HG02610 (cell line): Measurements from ENCODE around the gene ACOX3.
"Not testable (repeated sequence)": the region's sequence is repeated elsewhere in the genome, so short reads cannot be mapped to it uniquely, and the experiment has no call there.

Experiments
- ATAC-seq: cut with Tn5 transposase; IDR thresholded peaks from one replicate; pipeline ENCODE4 v1.9.1; 2021; ENCODE audit warnings: mild to moderate bottlenecking, moderate library complexity; ENCODE audit not compliant: unreplicated experiment

ACOX3 gene

DNA sequence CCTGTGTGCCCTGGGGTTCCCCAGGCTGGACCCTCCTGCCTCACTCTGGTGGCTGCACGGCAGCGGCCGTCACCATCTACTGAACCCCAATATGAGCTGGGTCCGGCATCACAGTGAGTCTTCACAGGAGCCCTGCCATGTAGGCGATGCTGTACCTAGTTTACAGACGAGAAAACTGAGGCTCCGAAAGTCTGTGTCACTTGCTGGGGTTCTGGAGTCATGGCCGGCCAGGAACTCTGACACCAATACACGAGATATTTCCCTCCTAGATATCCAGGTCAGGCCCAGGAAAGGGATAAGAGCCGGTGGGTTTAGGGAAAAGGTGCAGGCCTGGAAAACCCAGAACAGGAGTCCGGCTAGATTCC is 96.6 kb downstream of the ACOX3 start:
- ATAC-seq, result no peak

DNA sequence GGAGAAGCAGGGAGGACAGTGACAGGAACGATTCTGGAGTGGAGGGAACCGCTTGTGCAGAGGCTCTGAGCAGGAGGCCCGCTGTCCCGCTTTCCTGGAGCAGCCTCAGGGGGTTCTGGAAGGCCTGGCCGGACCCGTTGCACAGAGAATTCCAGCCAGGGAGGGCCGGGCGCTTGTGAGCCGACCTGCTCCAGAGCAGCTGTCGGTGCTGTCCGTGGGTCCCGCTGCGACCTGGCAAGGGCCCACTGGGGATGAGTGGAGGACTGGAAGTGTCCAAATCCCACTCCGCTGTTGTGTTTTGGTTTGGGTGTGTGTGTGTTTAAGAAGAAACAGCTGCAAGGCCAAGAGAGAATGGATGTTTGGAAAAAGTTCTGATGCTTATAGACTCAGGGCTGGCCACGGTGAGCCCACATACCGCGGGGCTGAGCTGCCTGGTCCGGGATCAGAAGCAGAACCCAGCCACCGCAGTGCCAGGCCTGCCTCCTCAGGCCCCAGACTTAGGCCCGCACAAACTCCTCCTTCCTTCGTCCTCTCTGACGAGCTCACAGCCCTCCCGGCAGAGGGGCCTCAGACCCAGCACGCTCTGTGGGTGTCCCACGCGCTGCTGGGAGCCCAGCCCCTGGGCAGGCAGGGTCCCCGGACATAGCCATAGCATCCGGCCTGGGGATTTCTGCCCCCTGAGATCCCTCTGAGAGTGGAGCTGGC is 97.1 kb downstream of the ACOX3 start:
- no peak for ATAC-seq

GRCh38 chr4:8342651-8343261 is 97.8 kb downstream of the ACOX3 start:
- no peak for ATAC-seq

GRCh38 chr4:8341691-8342090 is 98.8 kb downstream of the ACOX3 start:
- ATAC-seq, result no peak

DNA sequence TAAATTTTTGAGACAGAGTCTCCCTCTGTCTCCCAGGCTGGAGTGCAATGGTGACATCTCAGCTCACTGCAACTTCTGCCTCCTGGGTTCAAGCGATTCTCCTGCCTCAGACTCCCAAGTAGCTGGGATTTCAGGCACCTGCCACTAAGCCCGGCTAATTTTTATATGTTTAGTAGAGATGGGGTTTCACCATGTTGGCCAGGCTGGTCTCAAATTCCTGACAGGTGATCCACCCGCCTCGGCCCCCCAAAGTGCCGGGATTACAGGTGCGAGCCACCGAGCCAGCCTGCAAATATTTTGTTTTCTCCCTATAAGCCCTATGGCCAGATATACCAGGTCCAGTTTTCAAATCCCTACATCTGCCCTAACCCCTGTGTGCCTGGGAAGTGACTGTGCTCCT is 99.2 kb downstream of the ACOX3 start:
- not testable (repeated sequence) for ATAC-seq

DNA sequence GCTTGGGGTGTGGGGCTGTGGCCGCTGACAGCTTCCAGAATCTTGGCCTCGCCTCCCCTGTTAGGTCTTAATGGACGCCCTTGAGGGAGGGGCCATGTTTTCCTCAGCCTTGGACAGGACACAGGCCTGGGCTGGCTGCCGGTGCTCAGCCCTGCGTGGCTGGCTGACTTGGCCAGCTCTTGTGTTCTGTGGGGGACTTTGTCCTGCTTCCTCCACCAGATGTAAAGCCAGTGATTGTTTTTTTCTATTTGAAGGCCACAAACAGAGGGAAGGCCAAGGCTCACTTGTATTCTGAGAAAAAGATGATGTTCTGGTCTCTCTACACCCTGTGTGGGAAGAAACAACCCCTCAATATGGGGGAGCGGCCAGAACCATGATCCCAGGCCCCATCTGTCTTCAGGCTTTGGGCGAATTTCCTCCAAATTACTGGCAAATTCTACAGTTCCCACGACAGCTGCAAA is 99.7 kb downstream of the ACOX3 start:
- no peak for ATAC-seq

- ATAC-seq, result no peak
These were observed 102.1 kb downstream of the ACOX3 start for GRCh38 chr4:8338351-8338961.

DNA sequence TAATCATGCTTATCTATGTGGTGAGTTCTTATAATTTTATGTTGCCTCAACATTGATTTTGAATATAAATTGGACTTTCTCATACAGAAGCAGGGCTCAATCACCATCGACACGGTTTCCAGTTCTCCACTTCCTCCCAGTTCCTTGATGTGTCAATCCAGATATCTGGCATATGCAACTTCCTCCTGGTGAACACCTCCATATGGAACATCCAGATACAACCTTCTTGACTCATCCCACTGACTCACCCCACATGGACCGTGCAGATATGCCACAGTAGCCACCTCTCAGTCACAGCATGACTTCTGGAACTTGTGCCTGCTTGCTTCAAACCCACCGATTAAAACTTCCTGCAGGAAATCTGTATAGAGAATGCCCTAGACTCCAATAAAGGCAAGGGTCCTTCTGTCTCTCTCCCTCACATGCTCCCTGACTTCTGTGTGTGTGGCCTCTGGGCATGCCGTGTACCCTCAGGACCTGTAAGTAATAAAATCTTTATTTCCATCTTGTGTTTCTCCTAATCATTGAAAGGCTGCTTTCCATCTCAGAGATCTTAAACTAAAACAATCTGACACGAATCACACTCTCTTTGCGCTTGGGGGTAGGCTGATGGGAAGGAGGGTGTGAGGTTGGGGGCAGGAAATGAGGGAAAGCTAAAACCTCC is 104.0 kb downstream of the ACOX3 start:
- ATAC-seq, result no peak

DNA sequence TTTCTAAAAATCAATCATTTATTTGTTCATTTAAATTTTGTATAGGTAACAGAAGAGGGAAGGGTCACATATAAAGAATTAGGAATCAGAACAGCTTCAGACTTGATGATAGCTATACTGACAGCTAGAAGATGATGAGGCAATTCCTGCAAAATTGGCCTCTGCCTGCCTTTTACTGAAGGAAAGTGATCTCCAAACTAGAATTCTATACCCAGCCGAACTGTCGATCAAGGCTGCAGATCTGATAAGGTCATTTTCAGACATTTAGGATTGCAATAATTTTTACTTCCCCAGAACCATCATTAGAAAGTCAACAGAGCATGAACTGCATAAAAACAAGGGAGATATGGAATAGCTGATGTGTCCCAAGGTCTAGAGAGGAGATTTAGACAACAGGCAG is 104.7 kb downstream of the ACOX3 start:
- no peak for ATAC-seq

- ATAC-seq, result no peak
These were observed 105.6 kb downstream of the ACOX3 start for GRCh38 chr4:8334786-8335460.

- no peak for ATAC-seq
These were observed 106.6 kb downstream of the ACOX3 start for GRCh38 chr4:8333726-8334460.

DNA sequence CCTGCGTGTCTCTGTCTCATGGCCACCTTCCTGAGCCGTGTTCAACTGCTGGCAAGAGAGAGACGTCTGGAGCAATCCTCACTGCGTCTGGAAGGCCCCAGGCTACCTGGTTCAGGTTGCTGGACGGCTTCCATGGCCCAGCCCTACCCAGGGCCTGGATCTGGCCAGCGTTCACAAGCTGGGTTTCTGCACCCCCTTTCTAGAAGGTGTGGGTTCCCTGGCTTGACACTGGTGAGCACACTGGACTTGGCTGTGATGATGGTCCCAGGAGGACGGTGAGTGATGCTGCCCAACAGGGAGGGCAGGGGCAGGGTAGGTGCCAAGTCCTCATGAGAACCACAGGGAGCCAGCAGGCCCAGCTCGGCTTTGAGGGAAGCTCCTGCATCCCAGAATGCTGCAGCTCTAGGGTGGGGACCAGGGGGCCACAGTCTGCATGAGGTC is 107.6 kb downstream of the ACOX3 start:
- ATAC-seq, result no peak

DNA sequence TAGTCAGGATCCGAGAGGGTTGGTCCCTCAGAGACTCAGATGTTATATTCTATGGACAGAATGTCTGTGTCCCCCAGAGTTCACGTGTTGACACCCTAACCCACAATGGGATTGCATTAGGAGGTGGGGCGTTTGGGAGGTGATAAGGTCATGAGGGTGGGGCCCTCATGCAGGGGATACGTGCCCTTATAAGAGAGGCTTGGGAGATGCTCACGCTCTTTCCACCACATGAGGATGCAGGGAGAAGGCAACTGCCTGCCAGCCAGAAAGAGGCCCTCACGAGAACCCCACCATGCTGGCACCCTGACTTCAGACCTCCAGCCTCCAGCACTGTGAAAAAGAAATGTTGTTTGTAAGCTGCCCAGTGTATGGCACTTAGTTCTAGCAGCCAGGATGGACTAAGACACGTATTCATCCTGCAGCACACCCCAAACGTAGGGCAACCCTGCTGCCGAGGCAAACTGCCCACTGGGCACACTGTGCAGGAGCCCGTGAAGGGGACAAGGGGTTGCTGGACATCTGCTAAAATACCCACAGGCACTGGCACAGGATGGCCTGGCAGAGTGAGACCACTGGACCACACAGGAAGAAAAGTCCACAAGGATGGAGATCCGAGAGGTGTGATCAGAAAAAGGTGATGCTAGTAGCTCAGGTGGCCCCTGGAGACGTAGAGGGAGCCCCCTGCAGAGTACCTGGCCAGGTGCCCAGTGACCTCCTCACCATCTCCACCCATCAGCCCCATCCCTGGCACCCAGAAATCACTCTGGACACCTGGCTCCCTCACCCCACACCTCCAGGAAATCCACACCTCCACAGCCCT is 108.3 kb downstream of the ACOX3 start:
- no peak for ATAC-seq

GRCh38 chr4:8331575-8331955 is 109.0 kb downstream of the ACOX3 start:
- no peak for ATAC-seq

DNA sequence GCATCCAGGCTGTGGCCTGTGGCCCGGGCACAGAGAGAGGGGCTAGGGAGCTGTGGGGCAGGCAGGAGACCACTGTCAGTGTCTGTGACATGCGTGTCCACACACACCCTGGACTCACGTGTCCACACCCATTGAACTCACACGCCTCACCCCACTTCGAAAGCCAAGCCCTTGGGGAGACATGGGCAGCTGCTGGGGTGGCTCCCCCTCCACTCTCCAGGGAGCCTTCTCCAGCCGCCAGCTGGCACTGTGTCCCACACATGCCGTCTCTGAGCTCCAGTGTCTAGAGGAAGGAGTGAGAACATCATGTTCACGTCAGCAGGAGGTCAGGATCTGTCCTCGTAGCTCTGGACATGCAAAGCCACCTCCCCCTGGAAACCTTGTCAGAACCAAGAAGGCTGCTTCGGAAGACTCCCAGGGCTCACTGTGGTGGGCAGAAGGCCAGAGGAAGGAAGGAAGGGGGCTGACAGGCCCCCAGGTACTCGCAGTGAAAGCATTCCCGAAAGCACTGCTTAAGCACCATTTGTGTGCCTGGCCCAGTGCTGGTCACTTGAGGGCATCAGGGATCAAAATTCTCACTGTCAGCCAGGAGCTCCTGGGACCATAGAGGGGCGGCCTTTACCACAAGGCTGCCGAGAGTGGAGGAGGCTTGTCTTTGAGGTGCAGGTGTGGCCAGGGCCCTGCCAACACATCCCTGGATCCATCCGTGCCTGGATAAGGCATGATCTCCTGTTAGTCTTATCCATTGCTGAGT is 109.5 kb downstream of the ACOX3 start:
- ATAC-seq, result no peak

DNA sequence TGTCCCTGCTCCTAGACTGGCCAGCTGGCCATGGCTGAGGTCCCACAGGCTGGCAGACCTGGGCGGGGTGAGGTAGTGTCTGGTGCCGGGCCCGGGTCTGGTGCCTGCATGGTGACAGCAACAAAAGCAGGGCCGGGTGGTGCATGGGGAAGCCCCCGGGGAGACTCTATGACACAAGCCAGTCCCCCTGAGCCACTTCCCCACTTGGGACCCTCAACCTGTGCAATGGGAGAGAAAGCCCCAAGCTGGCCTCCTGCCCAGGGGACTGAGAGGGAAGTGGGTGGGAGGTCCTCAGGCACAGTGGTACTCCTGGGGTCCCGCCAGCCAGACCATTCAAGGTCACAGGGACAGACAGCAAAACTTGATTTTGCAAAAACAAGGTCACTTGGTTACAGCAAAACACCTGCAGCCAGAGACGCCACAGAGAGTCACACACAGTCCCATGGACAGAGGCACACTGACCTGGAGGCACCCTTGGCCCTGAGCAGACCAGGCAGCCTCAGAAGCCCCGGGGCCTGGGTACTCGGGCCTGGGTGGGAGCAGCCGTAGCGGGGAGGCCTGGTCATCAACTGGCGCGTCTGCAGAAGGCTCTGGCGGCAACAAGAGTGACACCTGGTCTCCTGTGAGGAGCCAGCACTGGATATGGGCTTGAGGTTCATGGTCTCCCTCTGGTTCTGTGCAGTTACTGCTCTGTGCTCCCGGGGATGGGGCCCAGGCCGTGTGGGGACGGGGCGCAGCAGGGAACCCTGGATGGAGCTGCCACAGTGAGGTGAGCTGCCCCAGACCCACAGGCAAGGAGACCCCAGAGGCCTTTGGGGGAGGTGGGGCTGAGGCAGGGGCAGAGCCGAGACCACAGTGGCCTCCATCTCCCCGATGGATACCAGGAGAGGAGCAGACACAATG is 110.4 kb downstream of the ACOX3 start:
- no peak for ATAC-seq

DNA sequence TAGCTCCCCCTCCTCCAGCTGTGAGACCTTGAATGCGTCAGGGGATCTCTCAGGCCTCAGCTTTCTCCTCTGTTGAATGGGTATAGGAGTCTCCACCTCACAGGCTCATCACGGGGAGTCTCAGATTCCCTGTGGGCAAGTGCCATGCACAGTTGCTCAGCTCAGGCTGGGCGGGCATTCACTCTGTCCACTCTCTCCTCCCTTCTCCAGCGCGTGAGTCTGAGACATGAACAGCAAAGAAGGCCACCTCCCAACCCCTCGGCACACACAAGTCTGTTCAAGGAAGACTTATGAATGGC is 111.0 kb downstream of the ACOX3 start:
- ATAC-seq, result no peak

- ATAC-seq, result no peak
These were observed 111.5 kb downstream of the ACOX3 start for GRCh38 chr4:8328866-8329559.
